Stomach (tissue), 9 donors: ENCODE data around the gene SERPINA4. TPM values are rescaled to one million over a fixed set of nuclear protein-coding genes. Genes with fewer than 3 reads are reported as not detected.

ENCODE experiments used
- DNase-seq, 2 donors: peaks; one replicate each; pipeline versions ENCODE4 v3.0.0 to v3.0.0-alpha.2; 2013 to 2019
- H3K27ac ChIP-seq, 5 donors: fragments of 200-600 bp in 4 of 5; sonication (generic) in 4 of 5; one replicate each; pipeline ENCODE4 v1.5.1; 2013 to 2019; ENCODE audit warnings: mild to moderate bottlenecking in 1 of 5, moderate library complexity in 1 of 5
- H3K27me3 ChIP-seq, 3 donors: fragments of 200-600 bp; sonication (generic); one replicate each; pipeline ENCODE4 v1.5.1; 2017 to 2019; ENCODE audit warnings: mixed run types in 1 of 3
- H3K36me3 ChIP-seq, 4 donors: fragments of 200-600 bp; sonication (generic); 1 replicate in 3 of 4; 2 replicates in 1 of 4; pipeline ENCODE4 v1.5.1; 2016 to 2019
- H3K4me1 ChIP-seq, 4 donors: fragments of 200-600 bp; sonication (generic); one replicate each; pipeline ENCODE4 v1.5.1; 2016 to 2019
- H3K4me3 ChIP-seq, 4 donors: fragments of 200-600 bp; sonication (generic) in 3 of 4; one replicate each; pipeline ENCODE4 v1.5.1; 2016 to 2019; ENCODE audit warnings: mild to moderate bottlenecking in 1 of 4
- H3K9me3 ChIP-seq, 4 donors: fragments of 200-600 bp; sonication (generic); one replicate each; pipeline ENCODE4 v1.5.1; 2016 to 2019
- CTCF ChIP-seq, 7 experiments: fragments of 450-650 bp in 4 of 7; fragments of 200-600 bp in 3 of 7; sonication (generic) in 3 of 7; IDR thresholded peaks; one replicate each; pipeline ENCODE4 v1.5.1; 2016 to 2019; ENCODE audit warnings: antibody characterized with exemption in 7 of 7, control low read depth in 2 of 7, mild to moderate bottlenecking in 1 of 7
- EP300 ChIP-seq: sonication (generic); formaldehyde crosslinking; IDR thresholded peaks from one replicate; pipeline ENCODE4 v1.6.1; 2017; ENCODE audit warnings: antibody characterized with exemption
- POLR2A ChIP-seq, 4 donors: fragments of 450-650 bp; IDR thresholded peaks; one replicate each; pipeline ENCODE4 v1.6.1; 2016; ENCODE audit warnings: antibody characterized with exemption in 4 of 4, control low read depth in 2 of 4, mild to moderate bottlenecking in 1 of 4, moderate library complexity in 1 of 4
- POLR2AphosphoS5 ChIP-seq, 3 donors: sonication (generic); formaldehyde crosslinking; IDR thresholded peaks; one replicate each; pipeline ENCODE4 v1.6.1; 2016; ENCODE audit warnings: antibody characterized with exemption in 3 of 3
- WGBS, 5 donors: extraction: QIAGEN DNeasy Blood & Tissue Kit in 3 of 5; methylation state at CpG; one replicate each; pipeline versions ENCODE4 v1.1.5 to v1.1.7; 2013 to 2018; 5-methylcytosine and 5-hydroxymethylcytosine counted together
- intact Hi-C: fragments of 100-400 bp; cut with DNase I; formaldehyde crosslinking; loops from one replicate; pipeline ENCODE4 v1.15.1; 2023; ENCODE audit warnings: low total_unique reads
- polyA plus RNA-seq, 3 donors: library from polyadenylated mRNA; stranded (reverse); fragments of 200-250 nt; gene quantifications; one replicate each; pipeline ENCODE4 v1.2.3, GENCODE V29; 2013
- total RNA-seq, 5 donors: library from RNA; depleted of rRNA; stranded (reverse); fragments of >200 nt; gene quantifications; one replicate each; pipeline versions ENCODE4 v1.1.0 to v1.2.3, GENCODE V29; 2014 to 2016
- donor health status: healthy with polysubstance abuse.
- donor health status: Bipolar disorder and iron deficiency.
- donor health status: healthy.

Gene SERPINA4
- total and polyA plus RNA-seq, 8 donors, result 4.7 to 27.5 (median 14.2) TPM; not detected in 2

GRCh38 chr14:94555991-94556390, 5.3 kb upstream of the SERPINA4 start:
- no peak for DNase-seq
- Histone ChIP-seq H3K4me1 (peaks cover 0 to 10% (median 3%) of the 10 kb centered on the region in 4 donors), H3K27ac (no peak overlapping the region), H3K9me3 (peaks cover 0 to 33% (median 22%) of the 10 kb centered on the region in 4 donors), H3K4me3 (no peak overlapping the region), H3K36me3 (no peaks in the 10 kb centered on the region), H3K27me3 (no peaks in the 10 kb centered on the region)
- WGBS, 5 donors, result 85 to 95% (median 91%) methylated on average over 9 of the region's 9 CpGs
- TF ChIP-seq POLR2A (IDR thresholded peaks at IDR 0.05) (no peak), POLR2AphosphoS5 (IDR thresholded peaks at IDR 0.05) (no peak), EP300 (no peak), CTCF (IDR thresholded peaks at IDR 0.05) (no peak)
- intact Hi-C loops, result no loop called here

GRCh38 chr14:94557327-94557726, 3.9 kb upstream of the SERPINA4 start:
- H3K9me3 ChIP-seq, result peaks cover 0 to 33% (median 22%) of the 10 kb centered on the region in 4 donors
- H3K27me3 ChIP-seq, result no peaks in the 10 kb centered on the region
- H3K27ac ChIP-seq, result no peak overlapping the region
- intact Hi-C loops, result no loop called here
- TF ChIP-seq EP300 (no peak), POLR2AphosphoS5 (IDR thresholded peaks at IDR 0.05) (no peak), POLR2A (IDR thresholded peaks at IDR 0.05) (no peak), CTCF (IDR thresholded peaks at IDR 0.05) (no peak)
- no peaks in the 10 kb centered on the region for H3K36me3 ChIP-seq
- H3K4me1 ChIP-seq, result peaks cover 0 to 11% (median 3%) of the 10 kb centered on the region in 4 donors
- no peak overlapping the region for H3K4me3 ChIP-seq
- WGBS, 5 donors, result 92 to 100% (median 95%) methylated on average over 1 of the region's 1 CpG
- DNase-seq, result no peak

- Histone ChIP-seq H3K4me1 (peaks cover 0 to 11% (median 5%) of the 10 kb centered on the region in 4 donors), H3K9me3 (peaks cover 0 to 29% (median 20%) of the 10 kb centered on the region in 4 donors), H3K27ac (no peak overlapping the region), H3K4me3 (no peak overlapping the region), H3K27me3 (no peaks in the 10 kb centered on the region), H3K36me3 (no peaks in the 10 kb centered on the region)
- intact Hi-C loops, result no loop called here
- DNase-seq, result no peak
- 77 to 92% (median 88%) methylated on average over 2 of the region's 2 CpGs for WGBS, 5 donors
- TF ChIP-seq POLR2AphosphoS5 (IDR thresholded peaks at IDR 0.05), result no peak
- TF ChIP-seq CTCF (IDR thresholded peaks at IDR 0.05), result no peak
- TF ChIP-seq POLR2A (IDR thresholded peaks at IDR 0.05), result no peak
- TF ChIP-seq EP300, result no peak
Observed at GRCh38 chr14:94558842-94559241, 2.4 kb upstream of the SERPINA4 start.

GRCh38 chr14:94559638-94560290, 1.5 kb upstream of the SERPINA4 start:
- intact Hi-C loops, result no loop called here
- TF ChIP-seq CTCF (IDR thresholded peaks at IDR 0.05), result no peak
- no peak for TF ChIP-seq POLR2A (IDR thresholded peaks at IDR 0.05)
- no peak for TF ChIP-seq EP300
- no peak for TF ChIP-seq POLR2AphosphoS5 (IDR thresholded peaks at IDR 0.05)
- 78 to 85% (median 84%) methylated on average over 9 of the region's 9 CpGs for WGBS, 5 donors

More at GRCh38 chr14:94559638-94560290, 1.5 kb upstream of the SERPINA4 start:
- no peak for DNase-seq
- no peak overlapping the region for H3K4me3 ChIP-seq
- no peaks in the 10 kb centered on the region for H3K27me3 ChIP-seq
- H3K9me3 ChIP-seq, result peaks cover 0 to 21% (median 12%) of the 10 kb centered on the region in 4 donors
- peaks cover 0 to 11% (median 6%) of the 10 kb centered on the region in 4 donors for H3K4me1 ChIP-seq
- H3K27ac ChIP-seq, result no peak overlapping the region
- no peaks in the 10 kb centered on the region for H3K36me3 ChIP-seq
